ENCODE data around the gene MARCHF9. TPM values are rescaled to one million over a fixed set of nuclear protein-coding genes. Genes with fewer than 3 reads are reported as not detected.

Gene MARCHF9
- total RNA-seq, 2 donors from 2014 or later, result 11.1 to 13.2 TPM

DNA sequence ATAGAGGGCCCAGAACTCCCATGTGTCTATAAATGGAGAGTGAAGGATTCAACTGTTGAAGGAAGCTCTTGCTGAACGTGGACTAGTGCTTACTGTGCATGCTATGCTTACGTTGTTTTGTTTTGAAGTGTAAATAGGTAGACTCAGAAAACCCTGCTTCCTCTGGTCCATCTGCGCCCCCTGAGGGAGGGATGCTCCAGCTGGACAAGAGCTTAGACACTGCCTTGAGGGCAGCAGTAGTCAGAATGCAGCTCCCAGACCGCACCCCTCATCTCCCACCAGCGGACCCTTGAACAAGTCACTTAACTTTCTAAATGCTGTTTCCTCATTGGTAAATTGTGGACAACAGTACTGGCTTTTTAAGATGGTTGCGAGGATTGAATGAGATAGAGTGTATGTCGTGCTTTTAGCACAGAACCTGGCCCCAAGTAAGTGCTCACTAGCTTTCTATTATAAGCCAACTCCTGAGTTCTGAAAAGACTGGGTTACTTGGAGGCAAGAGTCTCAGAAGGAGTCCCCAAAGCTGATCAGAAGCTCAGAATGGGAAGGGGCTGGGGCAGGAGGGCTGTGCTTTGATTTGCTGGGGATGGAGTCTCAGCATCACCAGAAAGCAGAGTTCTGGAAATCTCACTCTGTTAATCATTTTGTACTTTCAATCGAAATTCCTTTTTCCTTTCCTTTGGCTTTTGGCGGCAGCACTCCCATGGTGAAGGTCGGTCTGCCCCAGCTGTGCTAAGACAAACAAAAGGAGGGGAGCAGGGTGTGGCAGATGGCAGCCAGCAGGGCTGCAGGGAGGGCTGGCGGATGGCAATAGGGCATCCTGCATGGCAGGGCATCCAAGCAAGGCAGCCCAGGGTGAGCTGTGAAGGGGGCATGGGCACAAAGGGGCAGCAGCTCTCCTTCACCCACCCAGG, 31.9 kb upstream of the MARCHF9 start:
- H3K4me3 ChIP-seq, result no peak overlapping the region
- intact Hi-C loops (cut with DNase I), result no loop called here
- no peaks in the 10 kb centered on the region for H3K4me1 ChIP-seq (replicated peaks)
- no peaks in the 10 kb centered on the region for H3K9me3 ChIP-seq
- H3K27ac ChIP-seq, result no peak overlapping the region
- peaks cover 7 to 17% of the 10 kb centered on the region in 2 donors for H3K36me3 ChIP-seq
- TF ChIP-seq, protein P1, sequence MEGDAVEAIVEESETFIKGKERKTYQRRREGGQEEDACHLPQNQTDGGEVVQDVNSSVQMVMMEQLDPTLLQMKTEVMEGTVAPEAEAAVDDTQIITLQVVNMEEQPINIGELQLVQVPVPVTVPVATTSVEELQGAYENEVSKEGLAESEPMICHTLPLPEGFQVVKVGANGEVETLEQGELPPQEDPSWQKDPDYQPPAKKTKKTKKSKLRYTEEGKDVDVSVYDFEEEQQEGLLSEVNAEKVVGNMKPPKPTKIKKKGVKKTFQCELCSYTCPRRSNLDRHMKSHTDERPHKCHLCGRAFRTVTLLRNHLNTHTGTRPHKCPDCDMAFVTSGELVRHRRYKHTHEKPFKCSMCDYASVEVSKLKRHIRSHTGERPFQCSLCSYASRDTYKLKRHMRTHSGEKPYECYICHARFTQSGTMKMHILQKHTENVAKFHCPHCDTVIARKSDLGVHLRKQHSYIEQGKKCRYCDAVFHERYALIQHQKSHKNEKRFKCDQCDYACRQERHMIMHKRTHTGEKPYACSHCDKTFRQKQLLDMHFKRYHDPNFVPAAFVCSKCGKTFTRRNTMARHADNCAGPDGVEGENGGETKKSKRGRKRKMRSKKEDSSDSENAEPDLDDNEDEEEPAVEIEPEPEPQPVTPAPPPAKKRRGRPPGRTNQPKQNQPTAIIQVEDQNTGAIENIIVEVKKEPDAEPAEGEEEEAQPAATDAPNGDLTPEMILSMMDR (IDR thresholded peaks at IDR 0.05), result no peak
- TF ChIP-seq POLR2AphosphoS5 (IDR thresholded peaks at IDR 0.05) (no peak), POLR2A (IDR thresholded peaks at IDR 0.05) (no peak)
- no peaks in the 10 kb centered on the region for H3K27me3 ChIP-seq (replicated peaks; ENCODE audit: insufficient read depth)
- WGBS, result 64% methylated on average over 11 of the region's 11 CpGs
- DNase-seq (ENCODE audit: low spot score), result no peak

DNA sequence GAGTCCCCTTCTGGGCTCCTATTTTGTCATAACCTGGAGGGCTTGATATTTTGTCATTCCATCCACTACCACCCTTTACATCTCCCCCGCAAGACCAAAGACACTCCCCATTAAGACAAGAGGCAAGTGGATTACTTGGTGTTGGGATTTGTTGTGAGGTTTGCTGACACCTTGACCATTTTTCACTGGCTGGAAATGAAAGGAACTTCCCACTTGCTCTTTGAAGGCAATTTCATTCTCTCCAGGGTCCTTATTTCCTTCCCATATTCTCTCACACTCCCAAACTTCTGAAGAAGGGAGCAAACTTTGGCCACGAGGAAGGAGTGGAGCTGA, 31.3 kb upstream of the MARCHF9 start:
- TF ChIP-seq POLR2A (IDR thresholded peaks at IDR 0.05) (no peak), POLR2AphosphoS5 (IDR thresholded peaks at IDR 0.05) (no peak)
- TF ChIP-seq, protein P1 (IDR thresholded peaks at IDR 0.05), result no peak
- no peak for DNase-seq (ENCODE audit: low spot score)
- Histone ChIP-seq H3K9me3 (no peaks in the 10 kb centered on the region), H3K4me3 (no peak overlapping the region), H3K4me1 (replicated peaks) (no peaks in the 10 kb centered on the region), H3K36me3 (peaks cover 7 to 17% of the 10 kb centered on the region in 2 donors), H3K27ac (no peak overlapping the region), H3K27me3 (replicated peaks; ENCODE audit: insufficient read depth) (no peaks in the 10 kb centered on the region)
- intact Hi-C loops (cut with DNase I), result no loop called here
- WGBS, result 68% methylated on average over 2 of the region's 2 CpGs

DNA sequence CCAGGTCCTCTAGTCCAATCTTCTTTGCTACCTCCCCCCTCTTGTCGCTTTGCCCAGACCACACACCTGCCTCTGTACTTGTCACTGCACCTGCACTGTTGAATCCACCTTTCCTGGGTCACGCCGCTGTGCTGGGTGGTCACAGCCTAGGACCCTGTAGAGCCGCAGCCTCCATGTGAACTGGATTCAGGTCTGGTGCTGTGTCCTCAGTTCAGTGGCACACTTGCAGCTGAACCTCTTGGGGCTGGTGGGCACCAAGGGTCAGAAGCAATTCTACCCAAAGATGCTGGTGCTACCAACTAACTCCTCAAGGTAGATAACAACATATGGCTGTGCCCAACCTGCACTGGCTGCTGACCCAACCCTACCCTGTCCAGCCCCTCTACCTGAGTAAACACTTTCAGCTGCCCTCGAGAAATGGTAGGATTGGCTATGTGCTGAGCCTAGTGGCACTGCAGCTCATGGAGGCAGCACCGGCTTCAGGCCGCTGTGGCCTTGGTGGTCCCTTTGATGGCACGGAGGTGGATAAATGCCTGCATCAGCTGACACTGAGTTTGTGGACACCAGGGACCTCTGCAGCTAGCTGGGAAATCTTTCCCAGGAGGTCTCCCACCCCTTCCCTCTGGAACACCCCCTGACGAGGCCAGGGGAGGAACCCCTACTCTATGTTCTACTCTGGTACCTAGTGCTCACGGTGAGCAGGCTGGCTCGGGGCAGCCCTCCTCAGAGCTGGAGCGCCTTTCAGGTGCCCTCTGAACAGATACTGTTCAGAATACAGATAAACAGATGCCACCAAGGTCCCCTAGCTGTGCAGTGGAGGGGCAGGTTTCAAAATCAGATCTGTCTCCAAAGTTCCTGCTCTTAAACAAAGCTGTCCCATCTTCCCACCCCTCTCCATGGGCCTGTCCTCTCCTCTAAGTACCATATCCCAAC, 30.6 kb upstream of the MARCHF9 start:
- Histone ChIP-seq H3K27me3 (replicated peaks; ENCODE audit: insufficient read depth) (no peaks in the 10 kb centered on the region), H3K9me3 (no peaks in the 10 kb centered on the region), H3K4me3 (no peak overlapping the region), H3K4me1 (replicated peaks) (no peaks in the 10 kb centered on the region), H3K27ac (no peak overlapping the region), H3K36me3 (peaks cover under 1 to 12% of the 10 kb centered on the region in 2 donors)
- DNase-seq (ENCODE audit: low spot score), result no peak
- 83% methylated on average over 12 of the region's 12 CpGs for WGBS
- intact Hi-C loops (cut with DNase I), result no loop called here
- TF ChIP-seq POLR2A (IDR thresholded peaks at IDR 0.05) (no peak), POLR2AphosphoS5 (IDR thresholded peaks at IDR 0.05) (no peak)
- TF ChIP-seq, protein P1 (IDR thresholded peaks at IDR 0.05), result no peak

DNA sequence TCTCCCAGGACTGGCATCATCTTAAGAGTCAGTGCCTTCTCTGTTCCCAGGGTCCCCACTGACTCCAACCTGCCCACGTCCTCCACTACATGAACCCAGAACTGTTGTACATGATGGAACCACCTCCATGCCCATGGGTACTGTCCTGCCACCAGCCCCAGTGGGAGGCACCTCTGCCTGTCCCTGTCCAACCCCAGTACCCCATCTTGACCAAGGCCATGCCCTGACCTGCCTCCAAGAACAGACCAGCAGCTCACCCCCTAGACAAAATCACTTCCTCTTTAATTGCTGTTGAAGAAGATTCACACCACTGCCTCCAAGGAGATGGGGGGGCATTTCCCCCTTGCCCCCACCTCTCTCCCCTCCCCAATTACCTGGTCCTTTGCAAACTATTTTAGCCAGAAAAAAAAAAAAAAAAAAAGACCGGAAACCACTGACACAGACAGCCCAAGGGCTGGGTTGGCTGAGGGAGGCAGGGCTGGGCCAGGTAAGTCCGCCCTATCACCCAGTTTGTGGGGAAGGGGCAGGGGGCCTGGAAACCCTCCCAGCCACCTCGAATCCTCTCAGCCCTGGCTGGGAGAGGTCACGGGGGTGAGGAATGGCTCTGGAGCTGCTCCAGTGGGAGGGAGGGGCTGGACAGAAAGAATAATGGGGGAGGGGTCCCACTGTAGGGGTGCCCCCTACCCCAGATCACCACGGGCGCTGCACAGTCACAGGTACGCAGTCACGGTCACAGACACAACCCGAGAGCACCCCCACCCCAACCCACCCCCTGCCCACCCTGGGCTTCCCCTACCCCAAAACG, 29.8 kb upstream of the MARCHF9 start:
- Histone ChIP-seq H3K4me3 (no peak overlapping the region), H3K36me3 (peaks cover 0 to 10% of the 10 kb centered on the region in 2 donors), H3K27me3 (replicated peaks; ENCODE audit: insufficient read depth) (no peaks in the 10 kb centered on the region), H3K4me1 (replicated peaks) (no peaks in the 10 kb centered on the region), H3K9me3 (no peaks in the 10 kb centered on the region), H3K27ac (no peak overlapping the region)
- intact Hi-C loops (cut with DNase I), result no loop called here
- DNase-seq (ENCODE audit: low spot score), result no peak
- TF ChIP-seq, protein P1 (IDR thresholded peaks at IDR 0.05), result no peak
- no peak for TF ChIP-seq POLR2A (IDR thresholded peaks at IDR 0.05)
- no peak for TF ChIP-seq POLR2AphosphoS5 (IDR thresholded peaks at IDR 0.05)
- 56% methylated on average over 11 of the region's 11 CpGs for WGBS

Data from prostate gland (tissue), 2 donors.